GM12892 (cell line): ENCODE data around the gene DLL4.

Experiments
- DNase-seq: peaks from one replicate; pipeline ENCODE4 v3.0.0; 2011; ENCODE audit not compliant: insufficient read length
- FAIRE-seq: peaks from 2 replicates; lab custom pipeline; 2011; peaks lifted over from hg19 to GRCh38; lab: Jason Lieb, UNC
- POLR2A ChIP-seq: IDR thresholded peaks from 2 replicates; pipeline ENCODE4 v1.6.1; 2011; ENCODE audit warnings: low read depth, low read length, control low read depth
- POLR2AphosphoS5 ChIP-seq: IDR thresholded peaks from 2 replicates; pipeline ENCODE4 v1.6.1; 2011; ENCODE audit warnings: low read depth, low read length, control low read depth
- TAF1 ChIP-seq: IDR thresholded peaks from 2 replicates; pipeline ENCODE4 v1.6.1; 2011; ENCODE audit warnings: low read depth, mild to moderate bottlenecking, control low read depth, low read length, borderline replicate concordance

The DLL4 gene

GRCh38 chr15:40976819-40977218 lies 47.7 kb downstream of the DLL4 start:
- no peak for DNase-seq
- FAIRE-seq, result no peak
- no peak for TF ChIP-seq TAF1
- TF ChIP-seq POLR2AphosphoS5, result no peak
- TF ChIP-seq POLR2A, result no peak

GRCh38 chr15:40978141-40978540 lies 49.0 kb downstream of the DLL4 start:
- FAIRE-seq (no peak), DNase-seq (no peak)
- TF ChIP-seq POLR2A (no peak), TAF1 (no peak), POLR2AphosphoS5 (no peak)

GRCh38 chr15:40978562-40978961 lies 49.4 kb downstream of the DLL4 start:
- TF ChIP-seq TAF1 (no peak), POLR2AphosphoS5 (no peak), POLR2A (no peak)
- no peak for FAIRE-seq
- DNase-seq, result no peak

GRCh38 chr15:40981186-40981585 lies 52.0 kb downstream of the DLL4 start:
- FAIRE-seq, result no peak
- TF ChIP-seq POLR2AphosphoS5, result no peak
- TF ChIP-seq POLR2A, result no peak
- TF ChIP-seq TAF1, result no peak
- no peak for DNase-seq

- FAIRE-seq (no peak), DNase-seq (no peak)
Measured at GRCh38 chr15:40982855-40983254, 53.7 kb downstream of the DLL4 start.

GRCh38 chr15:40984406-40984805 lies 55.3 kb downstream of the DLL4 start:
- no peak for DNase-seq
- no peak for TF ChIP-seq POLR2A
- TF ChIP-seq POLR2AphosphoS5, result no peak
- no peak for TF ChIP-seq TAF1
- no peak for FAIRE-seq

More at GRCh38 chr15:40982855-40983254, 53.7 kb downstream of the DLL4 start:
- TF ChIP-seq POLR2AphosphoS5 (no peak), POLR2A (no peak), TAF1 (no peak)

- FAIRE-seq, result no peak
- no peak for DNase-seq
- TF ChIP-seq POLR2AphosphoS5 (no peak), POLR2A (no peak), TAF1 (no peak)
Measured at GRCh38 chr15:40984964-40985363, 55.8 kb downstream of the DLL4 start.

GRCh38 chr15:40985541-40986330 lies 56.6 kb downstream of the DLL4 start:
- FAIRE-seq (no peak), DNase-seq (no peak)
- TF ChIP-seq POLR2A (no peak), TAF1 (no peak), POLR2AphosphoS5 (no peak)

GRCh38 chr15:40986820-40987219 lies 57.7 kb downstream of the DLL4 start:
- TF ChIP-seq POLR2AphosphoS5, result no peak
- TF ChIP-seq TAF1, result no peak
- no peak for TF ChIP-seq POLR2A
- DNase-seq (no peak), FAIRE-seq (no peak)

GRCh38 chr15:40988156-40988555 lies 59.0 kb downstream of the DLL4 start:
- FAIRE-seq (no peak), DNase-seq (no peak)
- TF ChIP-seq POLR2A (no peak), POLR2AphosphoS5 (no peak), TAF1 (no peak)
